Measurements from ENCODE around the gene CCDC74B.
"Not testable (repeated sequence)": the region's sequence is repeated elsewhere in the genome, so short reads cannot be mapped to it uniquely, and the experiment has no call there.

The CCDC74B gene

DNA sequence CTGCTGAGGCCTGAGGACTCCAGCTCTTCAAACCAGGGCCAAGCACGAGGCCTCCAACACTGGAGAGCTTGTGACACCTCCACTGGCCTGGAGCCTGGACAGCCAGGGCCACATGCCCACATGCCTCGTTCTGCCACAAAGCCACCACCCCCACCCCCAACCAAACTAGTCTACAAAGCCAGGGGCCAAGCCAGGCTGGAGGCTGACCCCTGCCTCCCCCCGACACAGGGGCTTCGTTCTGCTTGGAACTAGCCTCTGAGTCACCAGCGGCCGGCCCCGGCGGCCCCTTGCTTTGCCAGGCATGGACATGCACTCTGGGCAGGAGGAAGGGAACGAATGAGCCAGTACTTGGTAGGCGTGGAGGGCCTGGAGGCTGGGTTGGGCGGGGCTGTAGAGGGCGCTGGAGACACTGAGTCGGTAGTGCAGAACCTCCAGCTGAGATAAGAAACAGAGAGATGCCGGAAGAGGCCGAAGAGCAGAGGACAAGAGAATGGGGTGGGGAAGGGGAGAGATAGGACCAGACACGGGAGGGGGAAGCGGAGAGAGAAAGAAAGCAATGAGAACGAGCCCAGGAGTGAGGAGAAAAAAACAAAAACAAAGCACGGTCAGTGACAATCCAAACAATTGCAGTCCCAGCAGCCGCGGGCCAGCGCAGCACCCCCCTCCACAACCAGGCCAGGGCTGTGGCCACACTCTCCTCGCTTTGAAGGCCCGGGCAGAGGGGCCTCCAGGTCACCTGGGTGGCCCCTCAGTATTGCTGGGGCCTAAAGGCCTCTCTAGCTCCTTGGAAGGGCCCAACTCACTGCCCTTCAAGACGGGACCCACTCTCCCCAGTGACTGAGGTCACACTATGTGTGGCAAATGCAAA lies 16.2 kb upstream of the CCDC74B start:
- H3K36me3 ChIP-seq (ENCODE audit: control insufficient read depth, insufficient read depth, low read length): peaks cover 17% of the 10 kb centered on the region
- H3K27me3 ChIP-seq (ENCODE audit: control insufficient read depth, insufficient read depth, low read length); H3K27ac ChIP-seq (ENCODE audit: low read depth, low read length); H3K9ac ChIP-seq (ENCODE audit: low read length); H3K4me1 ChIP-seq (ENCODE audit: control insufficient read depth, insufficient read depth, low read length); H3K4me3 ChIP-seq (ENCODE audit: low read length): not testable (repeated sequence)

DNA sequence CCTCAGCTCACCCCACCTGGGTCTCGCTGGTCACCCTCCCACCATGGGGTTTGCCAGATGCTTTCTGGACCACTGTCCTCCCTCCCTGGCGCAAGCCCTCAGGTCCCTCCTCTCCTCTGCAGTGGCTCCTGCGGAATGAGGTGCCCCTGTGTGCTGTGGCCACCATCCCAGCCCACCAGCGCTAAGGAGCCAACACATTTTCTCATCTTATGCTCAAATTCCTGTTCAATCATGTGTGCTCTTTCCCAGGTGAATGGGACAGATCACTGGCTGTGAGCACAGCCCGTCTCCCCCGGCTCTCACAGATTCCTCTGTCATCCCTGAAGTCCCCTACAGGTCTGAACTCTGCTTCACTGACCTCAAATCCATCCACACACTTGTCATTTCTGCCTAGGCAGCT lies 15.2 kb upstream of the CCDC74B start:
- no peaks in the 10 kb centered on the region for H3K27me3 ChIP-seq (ENCODE audit: control insufficient read depth, insufficient read depth, low read length)
- H3K9ac ChIP-seq (ENCODE audit: low read length): no peak overlapping the region
- no peak overlapping the region for H3K4me3 ChIP-seq (ENCODE audit: low read length)
- H3K27ac ChIP-seq (ENCODE audit: low read depth, low read length): no peak overlapping the region
- no peaks in the 10 kb centered on the region for H3K4me1 ChIP-seq (ENCODE audit: control insufficient read depth, insufficient read depth, low read length)
- peaks cover 17% of the 10 kb centered on the region for H3K36me3 ChIP-seq (ENCODE audit: control insufficient read depth, insufficient read depth, low read length)

GRCh38 chr2:130159376-130159775 lies 14.5 kb upstream of the CCDC74B start:
- not testable (repeated sequence) for H3K27me3 ChIP-seq (ENCODE audit: control insufficient read depth, insufficient read depth, low read length); H3K4me3 ChIP-seq (ENCODE audit: low read length); H3K4me1 ChIP-seq (ENCODE audit: control insufficient read depth, insufficient read depth, low read length); H3K9ac ChIP-seq (ENCODE audit: low read length); H3K27ac ChIP-seq (ENCODE audit: low read depth, low read length)
- H3K36me3 ChIP-seq (ENCODE audit: control insufficient read depth, insufficient read depth, low read length): peaks cover 17% of the 10 kb centered on the region

GRCh38 chr2:130158631-130159030 lies 13.7 kb upstream of the CCDC74B start:
- Histone ChIP-seq H3K4me3 (ENCODE audit: low read length) (no peak overlapping the region), H3K36me3 (ENCODE audit: control insufficient read depth, insufficient read depth, low read length) (peaks cover 11% of the 10 kb centered on the region), H3K27ac (ENCODE audit: low read depth, low read length) (no peak overlapping the region), H3K27me3 (ENCODE audit: control insufficient read depth, insufficient read depth, low read length) (no peaks in the 10 kb centered on the region), H3K9ac (ENCODE audit: low read length) (no peak overlapping the region), H3K4me1 (ENCODE audit: control insufficient read depth, insufficient read depth, low read length) (no peaks in the 10 kb centered on the region)

GRCh38 chr2:130157825-130158514 lies 13.1 kb upstream of the CCDC74B start:
- peaks cover 10% of the 10 kb centered on the region for H3K36me3 ChIP-seq (ENCODE audit: control insufficient read depth, insufficient read depth, low read length)
- H3K27ac ChIP-seq (ENCODE audit: low read depth, low read length); H3K4me3 ChIP-seq (ENCODE audit: low read length); H3K4me1 ChIP-seq (ENCODE audit: control insufficient read depth, insufficient read depth, low read length); H3K27me3 ChIP-seq (ENCODE audit: control insufficient read depth, insufficient read depth, low read length); H3K9ac ChIP-seq (ENCODE audit: low read length): not testable (repeated sequence)

DNA sequence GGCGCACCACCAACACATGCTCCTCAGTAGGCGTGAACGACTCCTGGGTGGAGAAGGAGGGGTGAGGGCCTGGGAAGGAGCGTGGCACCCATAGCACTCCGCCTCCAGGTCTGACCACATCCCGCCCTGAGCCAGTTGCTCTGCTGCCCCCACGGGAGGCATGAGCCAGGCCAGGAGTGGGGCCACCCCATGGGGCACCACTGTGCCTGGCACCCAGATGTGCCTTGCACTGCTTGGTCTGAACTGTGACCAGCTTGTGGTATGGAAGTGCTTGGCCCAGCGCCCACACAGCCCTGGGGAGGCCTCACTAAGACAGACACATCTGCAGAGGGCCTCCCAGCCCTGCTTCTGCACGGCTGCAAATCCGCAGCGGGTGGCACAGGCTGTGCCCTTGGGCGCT lies 12.4 kb upstream of the CCDC74B start:
- H3K4me3 ChIP-seq (ENCODE audit: low read length); H3K4me1 ChIP-seq (ENCODE audit: control insufficient read depth, insufficient read depth, low read length); H3K36me3 ChIP-seq (ENCODE audit: control insufficient read depth, insufficient read depth, low read length); H3K9ac ChIP-seq (ENCODE audit: low read length); H3K27ac ChIP-seq (ENCODE audit: low read depth, low read length); H3K27me3 ChIP-seq (ENCODE audit: control insufficient read depth, insufficient read depth, low read length): not testable (repeated sequence)

GRCh38 chr2:130156624-130157004 lies 11.7 kb upstream of the CCDC74B start:
- peaks cover 12% of the 10 kb centered on the region for H3K36me3 ChIP-seq (ENCODE audit: control insufficient read depth, insufficient read depth, low read length)
- no peaks in the 10 kb centered on the region for H3K27me3 ChIP-seq (ENCODE audit: control insufficient read depth, insufficient read depth, low read length)
- H3K4me1 ChIP-seq (ENCODE audit: control insufficient read depth, insufficient read depth, low read length): no peaks in the 10 kb centered on the region
- H3K4me3 ChIP-seq (ENCODE audit: low read length): no peak overlapping the region
- no peak overlapping the region for H3K9ac ChIP-seq (ENCODE audit: low read length)
- H3K27ac ChIP-seq (ENCODE audit: low read depth, low read length): no peak overlapping the region

- H3K36me3 ChIP-seq (ENCODE audit: control insufficient read depth, insufficient read depth, low read length): peaks cover 12% of the 10 kb centered on the region
- H3K4me3 ChIP-seq (ENCODE audit: low read length); H3K27me3 ChIP-seq (ENCODE audit: control insufficient read depth, insufficient read depth, low read length): not testable (repeated sequence)
Observed at GRCh38 chr2:130155956-130156623, 11.2 kb upstream of the CCDC74B start.

DNA sequence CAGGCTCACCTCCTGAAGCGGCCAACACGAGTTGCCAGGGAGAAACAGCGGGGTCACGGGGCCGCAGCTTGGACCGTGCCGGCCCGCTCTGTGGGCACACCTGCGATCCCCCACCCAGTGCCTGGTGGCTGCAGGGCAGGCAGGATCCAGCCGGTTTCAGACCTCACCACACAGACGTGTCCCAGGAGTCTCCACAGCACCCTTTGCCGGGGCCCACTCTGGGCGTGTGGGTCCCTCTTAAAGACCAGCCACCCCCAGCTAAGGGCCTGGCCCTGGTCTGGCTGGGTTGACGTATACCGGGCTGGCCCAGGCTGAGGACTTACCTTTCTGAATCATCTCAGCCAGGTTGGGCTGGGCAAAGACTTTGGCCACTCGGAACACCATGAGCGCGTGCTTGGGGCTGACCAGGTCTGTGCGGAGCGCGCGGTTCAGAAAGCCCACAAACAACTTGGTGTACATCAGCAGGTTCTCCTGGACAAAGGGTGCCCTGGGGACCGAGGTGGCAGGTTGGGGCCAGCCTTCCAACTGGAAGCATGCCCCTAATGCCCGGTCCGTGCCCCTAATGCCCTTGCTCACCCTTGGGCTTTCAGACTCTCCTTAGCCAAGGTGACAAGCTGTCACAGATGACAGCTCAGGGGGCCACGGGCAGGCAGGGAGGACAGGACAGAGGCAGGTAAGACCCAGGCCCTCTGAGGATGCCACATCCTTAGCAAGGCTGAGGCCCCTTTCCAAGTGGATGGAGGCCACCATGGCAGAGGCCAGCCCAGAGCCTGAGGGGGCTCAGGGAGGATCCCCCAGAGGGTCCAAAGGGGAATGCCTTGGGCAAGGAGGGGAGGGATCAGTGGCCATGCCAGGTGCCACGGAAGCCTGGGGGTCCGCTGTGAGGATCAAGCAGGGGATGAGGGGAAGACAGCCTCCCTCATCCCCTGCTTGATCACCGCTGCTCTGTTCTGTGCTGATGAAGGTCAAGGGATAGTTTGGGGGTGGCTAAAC lies 10.2 kb upstream of the CCDC74B start:
- no peak overlapping the region for H3K27ac ChIP-seq (ENCODE audit: low read depth, low read length)
- no peak overlapping the region for H3K4me3 ChIP-seq (ENCODE audit: low read length)
- H3K9ac ChIP-seq (ENCODE audit: low read length): no peak overlapping the region
- no peaks in the 10 kb centered on the region for H3K27me3 ChIP-seq (ENCODE audit: control insufficient read depth, insufficient read depth, low read length)
- peaks cover 12% of the 10 kb centered on the region for H3K36me3 ChIP-seq (ENCODE audit: control insufficient read depth, insufficient read depth, low read length)
- no peaks in the 10 kb centered on the region for H3K4me1 ChIP-seq (ENCODE audit: control insufficient read depth, insufficient read depth, low read length)

More at GRCh38 chr2:130155956-130156623, 11.2 kb upstream of the CCDC74B start:
- H3K27ac ChIP-seq (ENCODE audit: low read depth, low read length); H3K4me1 ChIP-seq (ENCODE audit: control insufficient read depth, insufficient read depth, low read length); H3K9ac ChIP-seq (ENCODE audit: low read length): not testable (repeated sequence)

DNA sequence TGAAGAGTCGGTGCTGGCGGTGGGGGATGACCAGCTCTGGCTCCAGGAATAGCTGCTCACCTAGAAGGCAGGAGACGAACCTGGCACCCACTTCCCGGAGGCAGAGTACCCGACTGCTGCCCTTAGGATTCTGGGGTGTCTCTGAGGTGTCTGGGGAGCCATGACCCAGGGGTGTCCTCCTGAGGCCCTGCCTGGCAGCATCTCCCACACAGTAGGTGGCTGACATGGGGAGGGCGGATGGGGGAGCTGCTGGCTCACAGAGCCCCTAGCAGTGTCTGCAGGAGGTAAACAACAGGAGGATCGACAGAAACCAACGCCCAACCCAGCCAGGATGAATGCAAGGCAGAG lies 9.5 kb upstream of the CCDC74B start:
- not testable (repeated sequence) for H3K9ac ChIP-seq (ENCODE audit: low read length); H3K4me1 ChIP-seq (ENCODE audit: control insufficient read depth, insufficient read depth, low read length); H3K27me3 ChIP-seq (ENCODE audit: control insufficient read depth, insufficient read depth, low read length); H3K4me3 ChIP-seq (ENCODE audit: low read length); H3K27ac ChIP-seq (ENCODE audit: low read depth, low read length)
- H3K36me3 ChIP-seq (ENCODE audit: control insufficient read depth, insufficient read depth, low read length): peaks cover 12% of the 10 kb centered on the region

GRCh38 chr2:130153721-130154422 lies 9.0 kb upstream of the CCDC74B start:
- not testable (repeated sequence) for H3K27me3 ChIP-seq (ENCODE audit: control insufficient read depth, insufficient read depth, low read length); H3K9ac ChIP-seq (ENCODE audit: low read length); H3K4me3 ChIP-seq (ENCODE audit: low read length); H3K4me1 ChIP-seq (ENCODE audit: control insufficient read depth, insufficient read depth, low read length); H3K27ac ChIP-seq (ENCODE audit: low read depth, low read length)
- peaks cover 12% of the 10 kb centered on the region for H3K36me3 ChIP-seq (ENCODE audit: control insufficient read depth, insufficient read depth, low read length)

Data from rectal smooth muscle tissue (tissue), 1 donor.